COLO668 (cell line): ENCODE measurements around the gene HERC3.

Source experiments
- DNase-seq: peaks from one replicate; lab custom pipeline; 2025; ENCODE audit not compliant: unreplicated experiment; lab: John Stamatoyannopoulos, UW

Gene HERC3

DNA sequence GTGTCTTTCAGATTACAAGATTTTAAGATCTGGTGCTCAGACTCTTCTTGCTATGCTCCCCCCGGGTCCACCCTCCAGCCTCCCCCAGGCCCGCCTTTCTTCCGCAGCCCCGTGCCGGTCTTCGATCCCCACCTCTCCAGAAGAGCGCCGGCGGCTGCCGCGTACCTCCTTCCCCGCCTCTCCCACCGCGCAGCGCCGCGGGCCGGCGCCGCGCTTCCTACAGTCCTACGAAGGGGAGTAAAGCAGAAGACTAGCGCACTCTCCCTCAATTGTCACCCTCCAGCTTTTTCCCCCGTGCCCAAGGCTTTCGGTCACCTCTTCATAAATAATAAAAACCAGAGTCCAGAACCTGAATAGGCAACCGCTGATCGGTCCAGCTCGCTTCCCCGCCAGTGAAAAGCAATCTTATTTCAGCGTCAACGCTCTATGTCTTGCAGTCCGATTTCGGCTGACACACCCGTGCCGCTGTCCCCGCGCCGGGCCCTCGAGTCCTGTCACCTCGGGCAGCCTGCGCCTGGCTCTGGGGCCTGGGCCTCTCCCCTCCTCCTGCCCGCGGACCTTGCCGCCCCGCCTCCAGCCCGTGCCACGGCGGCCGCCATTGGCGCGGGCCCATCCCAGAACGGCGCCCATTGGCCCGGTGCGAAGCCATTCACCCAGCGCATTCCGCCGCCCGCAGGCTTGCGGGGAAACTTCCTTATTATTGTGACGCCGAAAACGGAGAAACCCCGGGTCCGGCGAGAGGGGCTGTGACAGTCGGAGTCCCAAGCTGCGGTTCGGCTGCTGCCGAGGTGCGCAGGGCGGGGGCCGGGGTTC, at the start of gene HERC3:
TSS of gene HERC3 (plus strand) at position 694 of the 813 bp plus-strand sequence. CDS start 13,344 bp downstream, outside the sequence.
- DNase-seq: peak; percentile 93

- no peak for DNase-seq
Measured at GRCh38 chr4:88549815-88550214, 42.5 kb upstream of the HERC3 start.

GRCh38 chr4:88567591-88567990, 24.7 kb upstream of the HERC3 start:
- DNase-seq: no peak

GRCh38 chr4:88570001-88570400, 22.3 kb upstream of the HERC3 start:
- DNase-seq: no peak

DNA sequence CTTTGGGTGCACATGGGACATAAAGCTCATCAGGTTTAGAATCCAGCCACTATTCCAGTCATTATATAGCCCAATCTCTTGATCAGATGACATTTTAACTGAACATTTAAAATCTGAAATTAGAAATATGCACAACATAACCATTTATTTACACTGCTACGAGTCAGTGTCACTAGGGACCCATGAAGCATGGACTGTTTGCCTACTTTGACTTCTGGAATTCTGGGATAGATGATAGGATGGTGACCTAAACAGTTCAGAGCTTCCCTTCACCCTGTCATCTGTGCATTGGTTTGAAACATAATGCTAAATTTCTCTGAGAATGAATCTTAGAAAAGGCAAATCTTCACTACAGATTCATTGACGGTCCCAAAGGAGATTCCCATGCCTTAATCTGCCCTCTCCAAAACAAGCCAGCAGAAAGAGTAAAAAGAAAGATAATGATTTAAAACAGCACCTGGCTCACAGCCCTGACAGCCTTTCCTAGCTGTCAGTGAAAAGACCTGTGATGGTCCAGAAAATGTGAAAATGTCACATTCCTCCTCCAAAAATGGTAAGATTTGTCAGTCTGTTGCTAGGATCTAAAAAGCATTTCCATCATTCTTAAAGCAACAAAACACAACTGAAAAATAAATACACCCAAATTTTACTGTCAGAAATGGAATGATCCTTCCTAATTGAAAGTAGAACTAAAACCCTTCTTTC, 18.9 kb upstream of the HERC3 start:
- no peak for DNase-seq

DNA sequence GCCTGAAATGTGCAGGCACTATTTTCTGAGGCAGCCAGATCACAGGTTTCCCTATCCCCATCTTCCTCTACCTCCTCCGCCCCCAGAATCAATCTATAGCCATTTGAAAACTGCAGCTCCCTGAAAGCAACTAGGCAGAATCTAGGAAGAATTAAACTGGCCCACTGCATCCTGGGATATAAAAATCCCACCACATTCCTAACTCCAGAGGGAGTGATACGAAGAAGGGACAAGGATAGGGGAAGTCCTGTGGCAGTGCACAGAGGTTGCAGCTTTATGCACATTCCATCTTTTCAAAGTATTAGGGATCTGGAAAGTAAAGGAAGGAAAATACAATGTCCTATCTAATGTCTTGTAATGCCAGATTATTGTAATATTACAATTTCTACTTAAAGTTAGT, 18.3 kb upstream of the HERC3 start:
- DNase-seq: no peak

GRCh38 chr4:88575186-88575585, 17.1 kb upstream of the HERC3 start:
- no peak for DNase-seq

- DNase-seq: no peak
Measured at GRCh38 chr4:88582493-88582892, 9.8 kb upstream of the HERC3 start.

DNA sequence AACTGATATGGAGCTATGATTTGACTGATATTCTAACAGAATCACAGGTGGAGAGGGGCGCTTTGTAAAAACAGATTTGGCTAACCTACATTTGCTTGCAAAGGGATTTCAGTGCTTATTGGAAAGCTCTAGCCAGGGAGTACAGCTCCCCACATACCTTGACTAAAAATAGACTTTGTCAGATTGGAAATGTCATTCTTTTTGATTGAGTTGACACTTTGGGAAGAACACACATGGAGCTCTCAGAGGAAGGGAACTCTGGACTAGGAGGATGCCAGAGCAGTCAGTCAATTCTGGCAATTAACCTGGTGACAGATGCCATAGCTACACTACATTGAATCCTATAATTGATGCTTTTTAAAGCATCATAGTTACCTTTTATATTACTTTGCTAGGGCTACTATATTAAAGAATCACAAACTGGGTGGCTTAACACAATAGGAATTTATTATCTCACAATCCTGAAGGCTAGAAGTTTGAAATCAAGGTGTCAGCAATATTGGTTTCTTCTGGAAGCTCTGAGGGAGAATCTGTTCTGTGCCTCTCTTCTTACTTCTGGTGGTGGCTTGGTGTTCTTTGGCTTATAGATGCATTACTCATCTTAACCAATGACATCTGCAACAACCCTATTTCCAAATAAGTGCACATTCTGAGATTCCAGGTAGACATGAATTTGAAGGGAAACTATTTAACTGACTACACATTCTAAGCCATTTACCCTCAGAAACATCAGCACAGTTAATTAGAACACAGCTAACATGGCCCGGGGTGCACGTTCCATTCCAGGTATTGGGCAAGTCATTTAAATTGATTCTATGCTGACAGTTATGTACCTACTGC, 8.4 kb upstream of the HERC3 start:
- DNase-seq: no peak

DNA sequence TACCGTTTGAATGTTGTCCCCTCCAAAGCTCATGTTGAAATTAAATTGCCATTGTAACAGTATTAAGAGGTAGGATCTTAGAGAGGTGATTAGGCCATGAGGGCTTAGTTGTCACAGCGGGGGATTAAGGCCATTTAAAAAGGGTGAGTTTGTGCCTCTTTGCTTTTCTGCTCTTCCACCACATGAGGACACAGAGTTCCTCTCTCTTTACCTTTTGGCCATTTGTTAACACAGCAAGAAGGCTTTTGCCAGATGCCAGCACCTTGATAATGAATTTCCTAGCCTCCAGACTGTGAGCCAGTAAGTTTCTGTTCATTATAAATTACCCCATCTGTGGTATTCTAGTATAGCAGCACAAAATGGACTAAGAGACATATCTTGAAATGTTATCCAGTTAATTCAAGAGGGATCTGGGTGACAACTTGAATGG, 7.8 kb upstream of the HERC3 start:
- DNase-seq: no peak

GRCh38 chr4:88585917-88586316, 6.4 kb upstream of the HERC3 start:
- DNase-seq: no peak

- DNase-seq: no peak
Measured at GRCh38 chr4:88587306-88587705, 5.0 kb upstream of the HERC3 start.

GRCh38 chr4:88592600-88593448, 544 bp downstream of the HERC3 start:
- DNase-seq: peak; percentile 88

DNA sequence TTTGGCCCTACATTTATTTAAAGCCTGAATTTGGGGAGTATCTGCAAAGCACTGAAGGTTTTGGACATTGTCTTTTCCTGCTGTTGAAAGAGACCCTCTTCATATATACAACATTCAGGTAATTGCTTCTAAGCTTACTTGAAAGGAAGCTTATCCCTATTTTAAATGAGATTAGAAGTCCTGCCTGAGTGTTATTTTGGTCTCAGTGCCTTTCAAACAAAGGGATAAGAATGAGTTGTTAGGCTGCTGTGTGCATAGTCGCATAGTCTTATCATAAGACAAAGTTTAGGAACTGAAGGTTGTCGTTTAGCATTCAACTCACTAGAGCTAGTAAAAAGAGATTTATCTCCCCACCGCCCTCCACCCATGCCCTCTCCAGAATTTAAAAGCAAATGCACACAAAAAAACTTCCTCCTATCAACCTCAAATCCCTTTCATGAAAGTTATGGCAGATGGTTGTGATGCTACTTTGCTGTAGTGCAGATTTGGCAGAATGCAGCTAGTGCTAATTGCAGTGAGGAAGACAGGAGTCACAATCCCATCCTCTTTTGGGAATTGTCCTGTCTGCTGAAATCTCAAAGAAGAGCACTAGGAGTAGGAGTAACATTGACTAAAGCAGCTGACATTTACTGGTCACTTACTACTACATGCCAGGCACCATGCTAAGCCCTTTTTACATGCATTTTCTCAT, 5.8 kb downstream of the HERC3 start:
- DNase-seq: no peak

- no peak for DNase-seq
Measured at GRCh38 chr4:88599298-88599697, 7.0 kb downstream of the HERC3 start.

DNA sequence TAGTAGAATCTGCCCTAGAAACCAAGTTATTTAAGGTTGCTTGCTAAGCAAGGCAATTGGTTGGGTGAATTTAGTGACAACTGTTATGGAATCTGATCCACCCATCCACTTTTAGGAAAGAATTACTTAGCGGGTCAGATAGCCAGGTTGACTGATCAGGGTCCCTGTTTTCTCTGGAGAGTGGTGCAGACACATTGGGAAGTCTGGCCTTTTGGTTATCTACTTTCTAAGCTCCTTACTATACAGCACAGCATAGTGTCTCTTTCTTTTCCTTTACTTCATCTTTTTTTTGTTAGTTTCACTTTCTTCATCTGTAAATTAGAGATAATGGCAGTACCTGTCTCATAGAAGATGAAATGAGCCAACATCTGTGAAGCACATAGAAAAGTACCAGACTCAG, 7.4 kb downstream of the HERC3 start:
- no peak for DNase-seq

- no peak for DNase-seq
Measured at GRCh38 chr4:88600176-88600838, 8.0 kb downstream of the HERC3 start.

DNA sequence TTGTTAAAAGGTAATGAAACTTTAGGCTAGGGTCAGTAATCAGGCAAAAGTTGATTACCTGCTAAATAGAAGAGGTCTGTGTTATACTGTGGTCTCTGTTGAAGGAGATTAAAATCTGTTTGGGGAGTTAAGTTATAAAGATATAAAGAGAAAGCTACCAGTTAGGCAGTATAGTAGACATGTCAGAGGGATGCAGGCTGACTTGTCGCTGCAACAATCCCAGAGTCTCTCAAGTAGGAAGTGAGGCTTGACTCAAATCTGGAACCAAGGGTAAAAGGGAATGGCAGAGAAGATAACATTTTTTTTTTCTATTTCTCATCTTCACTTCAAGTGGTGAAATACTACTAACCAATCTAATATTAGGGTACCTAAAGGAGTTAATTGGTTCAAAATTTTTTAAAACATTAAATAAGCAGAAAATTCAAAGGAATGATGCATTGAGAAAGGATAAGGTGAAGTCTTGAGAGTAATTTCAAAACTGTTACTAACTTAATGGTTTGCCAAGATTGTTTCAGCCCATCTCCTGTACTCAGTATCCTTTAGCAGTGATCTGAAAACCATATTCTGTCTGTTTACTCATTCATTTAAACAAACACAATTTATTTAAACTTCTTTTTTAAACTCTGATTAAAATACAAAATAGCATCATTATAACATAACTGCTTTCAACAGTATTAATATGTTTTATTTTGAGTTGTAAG, 12.8 kb downstream of the HERC3 start:
- no peak for DNase-seq

DNA sequence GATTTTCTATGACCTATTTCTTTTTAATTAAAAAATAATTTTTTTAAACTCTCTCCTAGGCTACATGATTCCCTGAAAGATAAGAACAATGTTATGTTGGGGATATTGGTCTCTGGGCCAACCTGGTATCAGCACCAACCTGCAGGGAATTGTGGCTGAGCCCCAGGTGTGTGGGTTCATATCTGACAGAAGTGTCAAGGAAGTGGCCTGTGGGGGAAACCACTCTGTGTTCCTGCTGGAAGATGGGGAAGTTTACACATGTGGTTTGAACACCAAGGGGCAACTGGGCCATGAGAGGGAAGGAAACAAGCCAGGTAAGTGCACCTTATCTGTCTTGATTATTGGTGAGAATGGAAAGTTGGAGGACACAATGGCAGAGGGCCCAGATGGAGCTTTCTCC, 13.5 kb downstream of the HERC3 start:
- no peak for DNase-seq
